PC-3 (cell line): ENCODE results near the gene MGST1. TPM values are rescaled to one million over a fixed set of nuclear protein-coding genes. Genes with fewer than 3 reads are reported as not detected.

Source experiments
- ATAC-seq: fragments of 200-7000 bp; cut with Tn5 transposase; 2 replicates; pipeline ENCODE4 v1.9.1; 2020; ENCODE audit warnings: mild to moderate bottlenecking, moderate library complexity
- BruUV-seq: library from RNA; stranded (reverse); fragments of 400-500 nt; replicated peaks from 2 replicates; lab custom pipeline; 2021; lab: Mats Ljungman, UMichigan
- CTCF ChIA-PET: fragments of 300-600 bp; sonication (Branson Sonifier 250); formaldehyde crosslinking; loops from one replicate; lab custom pipeline; 2022; ENCODE audit warnings: antibody characterized with exemption; lab: Charles Lee
- POLR2A ChIA-PET: fragments of 300-600 bp; sonication (Branson Sonifier 250); formaldehyde crosslinking; loops from one replicate; lab custom pipeline; 2022; ENCODE audit warnings: antibody characterized with exemption; ENCODE audit not compliant: unreplicated experiment; lab: Charles Lee
- DNase-seq: peaks from one replicate; pipeline ENCODE4 v3.0.0-alpha.2; 2015
- H2AFZ ChIP-seq: fragments of 300-600 bp; sonication (generic); 2 replicates; pipeline ENCODE4 v1.6.0; 2016; ENCODE audit warnings: antibody characterized with exemption, low read length
- H3F3A ChIP-seq: fragments of 300-600 bp; sonication (generic); one replicate; pipeline ENCODE4 v1.6.0; 2017; ENCODE audit warnings: antibody characterized with exemption, low read length, control low read depth, mild to moderate bottlenecking; ENCODE audit not compliant: unreplicated experiment
- H3K27ac ChIP-seq: fragments of 300-600 bp; sonication (generic); 2 replicates; pipeline ENCODE4 v1.5.1; 2016; ENCODE audit warnings: mild to moderate bottlenecking, low read length
- H3K27me3 ChIP-seq: fragments of 300-600 bp; sonication (generic); 2 replicates; pipeline ENCODE4 v1.6.1; 2016; ENCODE audit warnings: low read length, mixed read lengths
- H3K36me3 ChIP-seq: fragments of 300-600 bp; sonication (generic); 2 replicates; pipeline ENCODE4 v1.6.1; 2016; ENCODE audit warnings: low read depth, mixed run types, low read length, mixed read lengths
- H3K4me1 ChIP-seq: fragments of 300-600 bp; sonication (generic); 2 replicates; pipeline ENCODE4 v1.5.1; 2016; ENCODE audit warnings: low read length; ENCODE audit not compliant: insufficient read depth
- H3K4me2 ChIP-seq: fragments of 300-600 bp; sonication (generic); 2 replicates; pipeline ENCODE4 v1.6.0; 2016; ENCODE audit warnings: low read length
- H3K4me3 ChIP-seq: fragments of 300-600 bp; sonication (generic); 2 replicates; pipeline ENCODE4 v1.5.1; 2016; ENCODE audit warnings: mild to moderate bottlenecking, low read length, mixed read lengths
- H3K79me2 ChIP-seq: fragments of 300-600 bp; sonication (generic); 2 replicates; pipeline ENCODE4 v1.6.1; 2017; ENCODE audit warnings: low read length, mixed read lengths
- H3K9ac ChIP-seq: fragments of 300-600 bp; sonication (generic); 2 replicates; pipeline ENCODE4 v1.6.0; 2016; ENCODE audit warnings: mild to moderate bottlenecking, low read length
- H3K9me2 ChIP-seq: fragments of 300-600 bp; sonication (generic); replicated peaks from 2 replicates; pipeline ENCODE4 v1.6.1; 2016; ENCODE audit warnings: mixed run types, low read length, mixed read lengths
- H3K9me3 ChIP-seq: fragments of 300-600 bp; sonication (generic); 2 replicates; pipeline ENCODE4 v1.6.1; 2016; ENCODE audit warnings: low read length, mixed read lengths
- H4K20me1 ChIP-seq: fragments of 300-600 bp; sonication (generic); 2 replicates; pipeline ENCODE4 v1.6.1; 2016; ENCODE audit warnings: low read length, mixed read lengths
- CTCF ChIP-seq: fragments of 300-600 bp; sonication (generic); conservative IDR thresholded peaks from 2 replicates; pipeline ENCODE4 v1.5.1; 2017; ENCODE audit warnings: antibody characterized with exemption, low read depth, mild to moderate bottlenecking, low read length
- EZH2 ChIP-seq: fragments of 300-600 bp; sonication (generic); IDR thresholded peaks from one replicate; pipeline ENCODE4 v1.6.1; 2017; ENCODE audit warnings: antibody characterized with exemption, mild to moderate bottlenecking, low read length; ENCODE audit not compliant: unreplicated experiment
- EZH2phosphoT487 ChIP-seq: fragments of 300-600 bp; sonication (generic); IDR thresholded peaks from 2 replicates; pipeline ENCODE4 v1.6.1; 2018; ENCODE audit warnings: mild to moderate bottlenecking, antibody characterized with exemption, low read length, borderline replicate concordance
- intact Hi-C: fragments of 100-400 bp; cut with micrococcal nuclease; formaldehyde crosslinking; loops from 2 replicates; pipeline ENCODE4 v1.9.0; 2023
- total RNA-seq: library from RNA; depleted of rRNA; stranded (reverse); fragments of >200 nt; gene quantifications from 2 replicates; pipeline ENCODE4 v1.2.3, GENCODE V29; 2014

Gene MGST1
- total RNA-seq, 1 experiment from 2014 or later = 105 TPM

DNA sequence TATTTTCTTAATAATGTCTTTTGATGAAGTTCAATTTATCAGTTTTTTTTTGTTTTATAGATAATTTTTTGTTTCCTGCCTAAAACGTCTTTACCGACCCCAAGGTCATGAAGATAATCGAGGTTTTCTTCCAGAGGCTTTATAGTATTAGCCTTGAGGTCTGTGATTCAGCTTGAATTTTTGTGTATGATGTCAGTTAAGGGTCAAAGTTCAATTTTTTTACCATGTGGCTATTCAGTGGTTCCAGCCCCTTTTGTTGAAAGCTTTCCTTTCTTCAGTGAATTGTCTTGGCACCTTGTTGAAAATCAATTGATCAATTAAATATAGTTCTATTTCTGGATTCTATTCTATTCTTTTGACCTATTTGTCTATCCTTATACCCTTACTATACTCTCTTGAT lies 3.2 kb upstream of the MGST1 start:
- no peaks in the 10 kb centered on the region for H3K9me2 ChIP-seq
- H2AFZ ChIP-seq = no peak overlapping the region
- no peaks in the 10 kb centered on the region for H3F3A ChIP-seq
- ChIA-PET POLR2A (no interaction called here), CTCF (no interaction called here)
- no peaks in the 10 kb centered on the region for H3K27me3 ChIP-seq
- H4K20me1 ChIP-seq = no peaks in the 10 kb centered on the region
- no TSS peak for BruUV-seq
- no peak overlapping the region; the same call in 1 of the 2 replicates for H3K9ac ChIP-seq
- no peak overlapping the region for H3K4me3 ChIP-seq
- H3K36me3 ChIP-seq = no peaks in the 10 kb centered on the region
- H3K4me2 ChIP-seq = no peak overlapping the region; the same call in 1 of the 2 replicates
- H3K27ac ChIP-seq = no peak overlapping the region
- ATAC-seq = no peak
- H3K79me2 ChIP-seq = peaks cover 32% of the 10 kb centered on the region
- DNase-seq = peak; percentile 31
- TF ChIP-seq CTCF = no peak
- TF ChIP-seq EZH2phosphoT487 = no peak
- no peak for TF ChIP-seq EZH2
- H3K4me1 ChIP-seq = peaks cover 18% of the 10 kb centered on the region
- H3K9me3 ChIP-seq = no peaks in the 10 kb centered on the region
- intact Hi-C loops = no loop called here

GRCh38 chr12:16345105-16345504 lies 2.3 kb upstream of the MGST1 start:
- intact Hi-C loops = loop anchor here (5.0 kb wide), 1 partner anchor 48 kb away; no protein-coding TSS in a partner anchor

More at GRCh38 chr12:16345105-16345504, 2.3 kb upstream of the MGST1 start:
- peaks cover 2% of the 10 kb centered on the region for H3F3A ChIP-seq
- H3K4me3 ChIP-seq = no peak overlapping the region
- ChIA-PET CTCF (no interaction called here), POLR2A (no interaction called here)
- BruUV-seq = no TSS peak
- no peaks in the 10 kb centered on the region for H4K20me1 ChIP-seq
- H3K27me3 ChIP-seq = no peaks in the 10 kb centered on the region
- H3K9ac ChIP-seq = no peak overlapping the region
- H3K79me2 ChIP-seq = peaks cover 40% of the 10 kb centered on the region
- no peak overlapping the region for H2AFZ ChIP-seq
- peaks cover 21% of the 10 kb centered on the region for H3K4me1 ChIP-seq
- ATAC-seq = no peak
- no peaks in the 10 kb centered on the region; the same call in 1 of the 2 replicates for H3K36me3 ChIP-seq
- no peaks in the 10 kb centered on the region for H3K9me3 ChIP-seq
- TF ChIP-seq EZH2 (no peak), CTCF (no peak), EZH2phosphoT487 (no peak)
- DNase-seq = no peak
- H3K27ac ChIP-seq = no peak overlapping the region
- no peaks in the 10 kb centered on the region for H3K9me2 ChIP-seq
- H3K4me2 ChIP-seq = no peak overlapping the region
